Dermis blood vessel endothelial cell (primary cell): ENCODE results near the gene CLCN6. TPM values are rescaled to one million over a fixed set of nuclear protein-coding genes. Genes with fewer than 3 reads are reported as not detected.
A peak's percentile ranks its signal among the peaks of the same experiment; 100 is the strongest.

Source experiments
- DNase-seq: peaks from one replicate; pipeline ENCODE4 v3.0.0; 2010
- total RNA-seq: library from RNA; depleted of rRNA; stranded (reverse); fragments of >200 nt; gene quantifications from 2 replicates; pipeline ENCODE4 v1.2.3, GENCODE V29; 2014

The CLCN6 gene
- total RNA-seq, 1 donor from 2014 or later: 19.9 TPM

DNA sequence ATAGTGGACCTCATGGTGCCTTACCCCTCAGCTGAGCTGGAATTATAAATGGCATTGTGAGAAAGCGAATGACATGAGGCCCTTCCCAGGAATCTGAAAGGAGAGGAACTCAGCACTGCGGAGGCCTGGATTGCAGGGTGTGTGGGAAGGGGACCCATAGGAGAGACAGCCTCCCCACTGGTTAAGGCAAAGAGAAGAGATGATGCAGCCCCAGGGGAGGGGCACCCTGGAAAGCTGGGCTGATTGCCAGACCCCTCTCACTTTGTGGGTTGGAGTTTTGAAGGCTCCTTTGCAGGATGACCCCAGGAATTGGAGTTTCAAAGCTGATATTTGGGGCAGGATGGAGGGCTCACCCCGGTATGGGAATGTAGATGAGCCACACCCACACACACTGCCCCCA is 50.7 kb downstream of the CLCN6 start:
- no peak for DNase-seq

DNA sequence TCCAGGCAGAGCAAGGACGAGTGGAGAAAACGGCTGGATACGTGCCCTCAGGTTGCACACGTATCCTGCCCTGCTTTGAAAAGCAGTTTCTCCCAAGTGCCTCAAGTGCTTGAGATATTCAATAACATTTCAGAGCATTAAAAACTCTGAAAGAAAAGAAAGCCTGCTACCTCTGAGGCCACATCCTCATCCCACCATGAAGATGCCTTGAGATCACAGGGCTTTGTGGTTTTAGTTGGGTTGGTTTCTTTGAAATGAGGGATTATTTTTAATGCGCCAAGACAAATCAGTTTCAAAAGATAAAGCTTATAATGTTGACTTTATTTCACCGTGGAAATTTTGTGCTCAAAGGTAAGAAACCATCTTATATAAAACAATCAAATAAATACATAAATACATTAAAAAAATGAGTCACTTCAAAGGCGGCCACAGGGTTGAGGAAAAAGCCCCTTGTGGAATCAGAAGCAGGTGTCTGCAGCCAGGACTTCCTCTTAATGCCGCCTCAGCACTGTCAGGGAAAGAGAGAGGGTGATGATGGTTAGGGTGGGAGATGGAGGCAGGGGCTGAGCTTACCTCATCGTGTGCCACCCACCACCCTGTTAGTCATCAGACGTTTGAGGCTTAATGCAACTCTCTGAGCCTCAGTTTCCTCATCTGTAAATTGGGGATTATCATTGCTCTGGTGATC is 51.3 kb downstream of the CLCN6 start:
- no peak for DNase-seq

GRCh38 chr1:11858158-11858557 is 52.2 kb downstream of the CLCN6 start:
- no peak for DNase-seq

DNA sequence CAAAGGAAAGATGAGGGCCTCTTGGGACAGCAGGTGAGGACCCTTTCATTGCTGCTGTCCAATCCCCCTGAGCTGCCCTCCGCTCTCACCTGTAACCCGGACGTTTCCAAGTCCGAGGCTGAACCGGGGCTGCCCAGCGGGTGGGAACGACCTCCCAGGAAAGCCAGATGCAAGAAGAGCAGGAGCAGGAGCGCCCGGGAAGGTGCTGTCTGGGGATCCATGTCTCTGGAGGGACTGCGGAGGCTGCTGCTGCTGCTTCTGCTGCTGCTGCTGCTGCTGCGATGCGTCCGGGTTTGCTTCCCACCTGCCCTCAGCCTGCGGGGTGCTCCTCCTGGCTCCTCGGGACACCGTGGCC is 52.6 kb downstream of the CLCN6 start, which contains the start of gene NPPB:
TSS of gene NPPB (minus strand) at position 333 of the 355 bp plus-strand sequence. CDS start at position 221, 112 bp downstream.
- no peak for DNase-seq

- peak; percentile 78 for DNase-seq
Observed at GRCh38 chr1:11858968-11859871, 53.2 kb downstream of the CLCN6 start.

DNA sequence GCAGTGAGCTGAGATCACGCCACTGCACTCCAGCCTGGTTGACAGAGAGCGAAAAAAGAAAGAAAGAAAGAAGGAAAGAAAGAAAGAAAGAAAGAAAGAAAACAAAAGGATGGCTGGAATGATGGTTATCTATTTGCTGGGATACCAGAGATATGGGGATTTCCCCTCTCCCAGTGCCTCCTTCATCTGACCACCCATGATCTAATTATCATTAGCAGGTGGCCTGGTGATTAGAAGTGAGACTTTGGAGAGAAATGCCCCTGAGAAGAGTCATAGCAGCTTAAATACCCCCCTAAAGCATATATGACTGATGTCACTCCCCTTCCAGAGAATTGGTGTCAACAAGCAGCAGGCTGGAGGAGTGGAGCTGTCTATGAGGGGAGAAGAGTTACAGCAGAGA is 54.1 kb downstream of the CLCN6 start:
- DNase-seq: no peak

GRCh38 chr1:11860587-11860986 is 54.6 kb downstream of the CLCN6 start:
- DNase-seq: no peak

GRCh38 chr1:11862890-11863289 is 56.9 kb downstream of the CLCN6 start:
- DNase-seq: peak; percentile 49

DNA sequence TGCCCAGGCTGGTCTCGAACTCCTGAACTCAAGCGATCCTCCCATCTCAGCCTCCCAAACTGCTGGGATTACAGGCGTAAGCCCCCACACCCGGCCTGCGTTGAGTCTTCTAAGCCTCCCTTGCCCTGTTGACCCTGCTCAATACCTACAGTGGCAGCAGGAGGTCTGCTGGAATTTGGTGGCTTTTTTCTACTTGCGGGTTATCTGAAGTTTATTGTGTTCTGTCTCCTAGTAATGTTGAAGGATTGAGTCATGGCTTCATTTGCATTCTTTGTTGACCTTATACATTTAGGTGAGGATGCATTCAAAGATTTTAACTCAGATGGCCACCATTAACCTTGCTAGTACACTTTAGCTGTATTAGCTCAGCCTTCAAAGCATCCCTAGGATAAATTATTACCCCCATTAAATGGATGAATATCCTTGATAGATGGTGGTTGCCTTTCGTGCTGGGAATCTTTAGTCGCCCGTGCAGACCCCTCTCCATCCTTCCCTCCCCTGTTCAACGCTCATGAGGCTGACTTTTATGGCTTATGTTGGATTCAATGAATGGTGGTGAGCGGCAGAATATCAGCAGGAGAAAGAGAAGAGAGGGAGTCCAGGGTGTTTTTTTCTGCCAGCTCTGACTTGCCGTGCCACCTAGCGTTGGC is 62.5 kb downstream of the CLCN6 start:
- DNase-seq: no peak

- no peak for DNase-seq
Observed at GRCh38 chr1:11869104-11869503, 63.1 kb downstream of the CLCN6 start.

- no peak for DNase-seq
Observed at GRCh38 chr1:11869650-11870207, 63.7 kb downstream of the CLCN6 start.

DNA sequence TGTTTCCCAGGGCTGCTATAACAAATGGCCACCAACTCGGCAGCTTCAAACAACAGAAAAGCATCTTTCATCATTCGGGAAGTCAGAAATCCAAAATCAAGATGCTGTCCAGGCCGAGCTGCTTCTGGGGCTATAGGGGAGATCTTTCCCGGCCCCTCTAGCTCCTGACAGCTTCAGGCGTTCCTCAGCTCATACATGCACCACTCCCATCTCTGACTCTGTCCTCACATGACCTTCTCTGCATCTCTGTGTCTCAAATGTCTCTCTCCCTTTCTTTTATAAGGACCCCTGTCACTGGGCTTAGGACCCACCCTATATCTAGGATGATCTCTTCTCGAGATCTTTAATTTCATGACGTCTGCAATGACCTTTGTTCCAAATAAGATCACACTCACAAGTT is 66.6 kb downstream of the CLCN6 start:
- no peak for DNase-seq

DNA sequence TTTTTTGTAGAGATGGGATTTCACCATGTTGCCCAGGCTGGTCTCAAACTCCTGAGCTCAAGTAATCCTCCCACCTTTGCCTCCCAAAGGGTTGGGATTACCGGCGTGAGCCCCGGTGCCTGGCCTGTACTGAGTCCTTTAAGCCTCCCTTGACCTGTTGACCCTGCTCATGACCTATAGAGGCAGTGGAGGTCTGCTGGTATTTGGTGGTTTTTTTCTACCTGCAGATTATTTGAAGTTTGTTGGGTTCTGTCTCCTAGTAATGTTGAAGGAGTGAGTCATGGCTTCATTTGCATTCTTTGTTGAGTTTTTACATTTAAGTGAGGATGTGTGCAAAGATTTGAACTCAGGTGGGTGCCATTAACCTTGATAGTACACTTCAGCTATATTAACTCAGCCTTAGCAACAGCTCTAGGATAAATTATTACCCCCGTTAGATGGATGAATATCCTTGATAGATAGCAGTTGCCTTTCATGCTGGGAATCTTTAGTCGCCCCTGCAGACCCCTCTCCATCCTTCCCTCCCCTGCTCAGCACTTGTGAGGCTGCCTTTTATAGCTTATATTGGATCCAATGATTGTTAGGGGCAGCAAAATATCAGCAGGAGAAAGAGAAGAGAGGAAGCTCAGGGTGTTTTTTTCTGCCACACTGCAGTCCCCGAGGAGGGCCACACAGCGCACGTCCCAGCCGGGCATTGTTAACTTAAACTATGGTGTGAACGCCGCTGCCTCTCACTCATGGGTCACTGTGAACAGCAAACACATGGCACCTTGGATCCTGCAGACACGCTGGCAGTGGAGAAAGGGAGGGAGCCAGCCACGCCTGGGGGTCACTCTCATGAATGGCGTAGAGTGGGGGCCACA is 67.6 kb downstream of the CLCN6 start:
- no peak for DNase-seq

DNA sequence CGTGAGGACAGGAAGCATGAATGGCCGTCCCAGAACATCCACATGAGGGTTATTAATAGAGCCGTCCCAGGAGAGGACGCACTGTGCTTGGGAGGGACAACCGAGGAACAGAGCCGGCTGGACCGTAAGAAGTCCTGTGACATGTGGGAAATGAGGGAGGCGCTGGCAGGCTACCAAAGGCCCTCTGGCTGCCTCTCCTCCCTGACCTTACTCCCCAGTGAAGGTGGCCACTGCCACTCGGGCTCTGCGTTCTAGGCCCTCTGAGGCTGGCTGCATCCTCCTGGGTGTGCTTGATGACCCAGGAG is 68.2 kb downstream of the CLCN6 start:
- DNase-seq: no peak

- no peak for DNase-seq
Observed at GRCh38 chr1:11874624-11875023, 68.6 kb downstream of the CLCN6 start.

DNA sequence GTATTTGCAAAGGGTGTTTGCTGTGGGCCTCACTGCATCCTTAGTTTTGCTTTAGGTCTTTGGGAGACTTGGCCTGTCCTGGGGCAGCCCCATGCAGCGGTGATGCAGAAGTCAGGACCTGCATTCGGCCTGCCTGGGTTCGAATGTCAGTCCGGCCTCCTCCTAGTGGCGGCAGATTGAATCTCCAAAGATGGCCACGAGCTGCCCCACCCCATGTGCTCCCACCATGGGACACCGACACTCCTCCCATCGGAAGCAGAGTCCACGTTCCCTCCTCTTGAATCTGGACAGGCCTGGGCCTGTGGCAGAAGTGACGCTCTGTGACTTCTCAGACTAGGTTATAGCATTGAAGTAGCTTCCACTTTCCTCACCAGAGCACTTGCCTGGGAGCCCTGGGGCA is 69.1 kb downstream of the CLCN6 start:
- DNase-seq: no peak

GRCh38 chr1:11877074-11877473 is 71.1 kb downstream of the CLCN6 start:
- no peak for DNase-seq

- DNase-seq: no peak
Observed at GRCh38 chr1:11878081-11878890, 72.3 kb downstream of the CLCN6 start.

GRCh38 chr1:11878891-11879190 is 72.8 kb downstream of the CLCN6 start:
- no peak for DNase-seq

- no peak for DNase-seq
Observed at GRCh38 chr1:11879311-11880180, 73.6 kb downstream of the CLCN6 start.

DNA sequence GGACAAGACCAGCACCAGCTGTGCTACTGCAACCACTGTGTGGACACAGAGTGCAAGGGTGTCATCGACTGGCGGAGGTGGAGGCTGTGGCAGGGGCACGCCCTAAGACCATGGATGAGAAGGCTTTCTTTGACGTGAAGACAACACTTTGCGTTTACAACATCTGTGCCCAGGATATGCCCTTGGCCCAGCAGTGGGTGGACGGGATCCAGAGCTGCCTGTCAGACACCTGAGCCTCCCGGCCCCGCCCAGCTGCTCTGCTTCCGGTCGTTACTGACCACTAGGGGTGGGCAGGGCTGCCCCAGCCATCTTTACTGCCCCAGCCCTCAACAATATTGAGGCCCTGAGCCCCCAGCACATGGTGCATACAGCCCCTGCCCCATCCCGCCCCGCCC is 74.2 kb downstream of the CLCN6 start:
- DNase-seq: no peak
